A549 treated with GW870086 at 1 μM for 4 hours (cell line): ENCODE data around the gene MCMBP. TPM values are rescaled to one million over a fixed set of nuclear protein-coding genes. Genes with fewer than 3 reads are reported as not detected.

ENCODE experiments used
- total RNA-seq: library from RNA; stranded (reverse); fragments of 200-300 nt; extraction: Qiagen RNA extraction; gene quantifications from 5 replicates; pipeline ENCODE4 v1.2.3, GENCODE V29; 2022; ENCODE audit warnings: low read depth

The MCMBP gene
- 76.6 to 91.5 TPM (median 86.4 TPM) in 5 replicates for total RNA-seq

GRCh38 chr10:119872610-119872859, at the start of gene MCMBP:
MCMBP (minus strand) TSS chr10:119872843; CDS start chr10:119872584, 259 bp downstream.

GRCh38 chr10:119892188-119893065, 19.8 kb upstream of the MCMBP start, which contains the start of gene SEC23IP:
SEC23IP (plus strand) TSS chr10:119892730; CDS start chr10:119892783, 53 bp downstream.

Other genes starting within 250 kb of the MCMBP start
- 257 to 328 TPM (median 316 TPM) in 5 replicates for gene BAG3, start 221.5 kb downstream of the MCMBP start, total RNA-seq
- 9.0 to 12.1 TPM (median 11.2 TPM) in 5 replicates for gene INPP5F, start 146.8 kb downstream of the MCMBP start, total RNA-seq
- gene SEC23IP, start 19.9 kb upstream of the MCMBP start, total RNA-seq = 37.0 to 57.6 TPM (median 45.7 TPM) in 5 replicates